HCT116 (cell line): ENCODE data around the gene STON1. TPM values are rescaled to one million over a fixed set of nuclear protein-coding genes. Genes with fewer than 3 reads are reported as not detected.

Source experiments
- ATAC-seq: fragments of 200-7000 bp; cut with Tn5 transposase; 2 replicates; pipeline ENCODE4 v1.9.1; 2020; ENCODE audit warnings: mild to moderate bottlenecking, moderate library complexity
- BruUV-seq: library from RNA; stranded (reverse); fragments of 400-500 nt; replicated peaks from 2 replicates; lab custom pipeline; 2021; lab: Mats Ljungman, UMichigan
- CTCF ChIA-PET: fragments of 300-600 bp; sonication (Branson Sonifier 250); formaldehyde crosslinking; loops from one replicate; lab custom pipeline; 2021; ENCODE audit warnings: antibody characterized with exemption; lab: Charles Lee
- POLR2A ChIA-PET: fragments of 300-600, 350-600 bp; sonication (Branson Sonifier 250); formaldehyde crosslinking; loops from one replicate; lab custom pipeline; 2021; ENCODE audit warnings: antibody characterized with exemption; lab: Charles Lee
- RAD21 ChIA-PET, 2 experiments: fragments of 300-600 bp; sonication (Branson Sonifier 250); formaldehyde crosslinking; loops; one replicate each; lab custom pipeline; 2023; ENCODE audit warnings: low total read pairs in 2 of 2; ENCODE audit not compliant: uncharacterized antibody in 2 of 2, unreplicated experiment in 2 of 2, low non-redundant PET in 1 of 2; lab: Charles Lee
- DNase-seq: peaks from one replicate; pipeline ENCODE4 v3.0.0-alpha.2; 2010; ENCODE audit warnings: low read depth, low spot score
- H2AFZ ChIP-seq: fragments of 200-600 bp; shearing (Covaris generic), sonication (generic); 2 replicates; pipeline ENCODE4 v1.6.1; 2017; ENCODE audit warnings: low read depth, mixed run types, mixed read lengths, antibody characterized with exemption, low read length; ENCODE audit not compliant: poor library complexity, severe bottlenecking
- H3K27ac ChIP-seq: 2 replicates; pipeline ENCODE4 v1.5.1; 2012; ENCODE audit warnings: low read depth, low read length
- H3K27me3 ChIP-seq: fragments of 200-600 bp; sonication (generic); 2 replicates; pipeline ENCODE4 v1.6.1; 2016; ENCODE audit warnings: mixed run types, low read length, mixed read lengths; ENCODE audit not compliant: insufficient read depth
- H3K36me3 ChIP-seq, 2 experiments: fragments of 200-500 bp in 1 of 2; fragments of 200-600 bp in 1 of 2; sonication (Bioruptor generic) in 1 of 2; sonication (generic) in 1 of 2; 2 replicates each; pipeline versions ENCODE4 v1.5.1 to v1.6.1; 2014 to 2016; ENCODE audit warnings: low read length in 2 of 2, inconsistent platforms in 1 of 2, mixed read lengths in 1 of 2, mixed run types in 1 of 2; ENCODE audit not compliant: insufficient read depth in 2 of 2, control insufficient read depth in 1 of 2
- H3K4me1 ChIP-seq, 2 experiments: fragments of 200-600 bp in 1 of 2; sonication (generic) in 1 of 2; 2 replicates each; pipeline versions ENCODE4 v1.5.1 to v1.6.1; 2012 to 2017; ENCODE audit warnings: low read length in 2 of 2, inconsistent platforms in 1 of 2, mild to moderate bottlenecking in 1 of 2, mixed read lengths in 1 of 2, mixed run types in 1 of 2, moderate library complexity in 1 of 2; ENCODE audit not compliant: insufficient read depth in 2 of 2, control insufficient read depth in 1 of 2
- H3K4me2 ChIP-seq: fragments of 200-600 bp; sonication (generic); 2 replicates; pipeline ENCODE4 v1.6.1; 2017; ENCODE audit warnings: mixed run types, low read length, mixed read lengths
- H3K4me3 ChIP-seq, 2 experiments: fragments of 200-600 bp in 1 of 2; sonication (generic) in 1 of 2; replicated peaks in 1 of 2; 2 replicates each; pipeline ENCODE4 v1.5.1; 2011 to 2016; ENCODE audit warnings: low read length in 2 of 2, control low read depth in 1 of 2, low read depth in 1 of 2, mild to moderate bottlenecking in 1 of 2, mixed read lengths in 1 of 2, mixed run types in 1 of 2
- H3K79me2 ChIP-seq: fragments of 200-600 bp; sonication (generic); 2 replicates; pipeline ENCODE4 v1.6.1; 2017; ENCODE audit warnings: mild to moderate bottlenecking, mixed run types, low read length, moderate library complexity, mixed read lengths; ENCODE audit not compliant: insufficient read depth
- H3K9ac ChIP-seq: fragments of 200-600 bp; sonication (generic); 2 replicates; pipeline ENCODE4 v1.6.1; 2016; ENCODE audit warnings: low read length, mixed read lengths
- H3K9me2 ChIP-seq: fragments of 200-600 bp; sonication (generic), shearing (Covaris generic); 2 replicates; pipeline ENCODE4 v1.6.1; 2017; ENCODE audit warnings: mixed run types, mild to moderate bottlenecking, moderate library complexity; ENCODE audit not compliant: insufficient read depth
- H3K9me3 ChIP-seq, 2 experiments: fragments of 200-500 bp in 1 of 2; fragments of 200-600 bp in 1 of 2; sonication (Bioruptor generic) in 1 of 2; sonication (generic) in 1 of 2; 2 replicates each; pipeline ENCODE4 v1.6.1; 2014 to 2017; ENCODE audit warnings: low read length in 2 of 2, mixed read lengths in 2 of 2, inconsistent platforms in 1 of 2, low read depth in 1 of 2, mild to moderate bottlenecking in 1 of 2, mixed run types in 1 of 2, moderate library complexity in 1 of 2; ENCODE audit not compliant: control insufficient read depth in 1 of 2, insufficient read depth in 1 of 2
- H4K20me1 ChIP-seq: fragments of 200-600 bp; sonication (generic), shearing (Covaris generic); 2 replicates; pipeline ENCODE4 v1.6.1; 2017; ENCODE audit warnings: mixed run types, mild to moderate bottlenecking, moderate library complexity; ENCODE audit not compliant: insufficient read depth
- ATF3 ChIP-seq: IDR thresholded peaks from 2 replicates; pipeline ENCODE4 v1.6.1; 2012
- CBX3 ChIP-seq: IDR thresholded peaks from 2 replicates; pipeline ENCODE4 v1.6.1; 2012; ENCODE audit warnings: low read depth
- EGR1 ChIP-seq: IDR thresholded peaks from 2 replicates; pipeline ENCODE4 v1.6.1; 2012; ENCODE audit warnings: low read depth
- JUND ChIP-seq: IDR thresholded peaks from 2 replicates; pipeline ENCODE4 v1.6.1; 2012
- POLR2AphosphoS5 ChIP-seq: IDR thresholded peaks from 2 replicates; pipeline ENCODE4 v1.6.1; 2011; ENCODE audit warnings: mild to moderate bottlenecking, low read depth, low read length, moderate library complexity
- RAD21 ChIP-seq: IDR thresholded peaks from 2 replicates; pipeline ENCODE4 v1.6.1; 2012; ENCODE audit warnings: low read depth, mild to moderate bottlenecking
- SRF ChIP-seq: IDR thresholded peaks from 2 replicates; pipeline ENCODE4 v1.6.1; 2012; ENCODE audit warnings: low read depth
- TCF7L2 ChIP-seq: IDR thresholded peaks from 2 replicates; pipeline ENCODE4 v1.7.0; 2011; ENCODE audit warnings: borderline replicate concordance, inconsistent platforms; ENCODE audit not compliant: insufficient read depth, insufficient read length; ENCODE audit errors: extremely low read depth
- ZFX ChIP-seq: fragments of 450-650 bp; IDR thresholded peaks from 2 replicates; pipeline ENCODE4 v1.6.1; 2017
- intact Hi-C: fragments of 100-400 bp; cut with micrococcal nuclease; formaldehyde crosslinking; loops from 2 replicates; pipeline ENCODE4 v1.10.0; 2022
- total RNA-seq: library from RNA; stranded (reverse); gene quantifications from one replicate; pipeline ENCODE4 v1.2.1, GENCODE V29; 2021; ENCODE audit not compliant: unreplicated experiment
- TF ChIP-seq, protein P1 (sequence below), 3 experiments: fragments of 200-600 bp in 1 of 3; sonication (generic) in 1 of 3; IDR thresholded peaks in 2 of 3; conservative IDR thresholded peaks in 1 of 3; 2 replicates each; pipeline ENCODE4 v1.5.1; 2012 to 2017; ENCODE audit warnings: low read depth in 2 of 3, low read length in 2 of 3, antibody characterized with exemption in 1 of 3, borderline replicate concordance in 1 of 3, control low read depth in 1 of 3, mild to moderate bottlenecking in 1 of 3, mixed read lengths in 1 of 3, mixed run types in 1 of 3, moderate library complexity in 1 of 3; ENCODE audit not compliant: insufficient read depth in 1 of 3
- TF ChIP-seq, protein P2 (sequence below): IDR thresholded peaks from 2 replicates; pipeline ENCODE4 v1.6.1; 2011; ENCODE audit warnings: mild to moderate bottlenecking, low read length, moderate library complexity; ENCODE audit not compliant: insufficient replicate concordance; ENCODE audit errors: extremely low read depth

Gene STON1
- total RNA-seq, 1 experiment from 2014 or later, result 1.4 TPM

DNA sequence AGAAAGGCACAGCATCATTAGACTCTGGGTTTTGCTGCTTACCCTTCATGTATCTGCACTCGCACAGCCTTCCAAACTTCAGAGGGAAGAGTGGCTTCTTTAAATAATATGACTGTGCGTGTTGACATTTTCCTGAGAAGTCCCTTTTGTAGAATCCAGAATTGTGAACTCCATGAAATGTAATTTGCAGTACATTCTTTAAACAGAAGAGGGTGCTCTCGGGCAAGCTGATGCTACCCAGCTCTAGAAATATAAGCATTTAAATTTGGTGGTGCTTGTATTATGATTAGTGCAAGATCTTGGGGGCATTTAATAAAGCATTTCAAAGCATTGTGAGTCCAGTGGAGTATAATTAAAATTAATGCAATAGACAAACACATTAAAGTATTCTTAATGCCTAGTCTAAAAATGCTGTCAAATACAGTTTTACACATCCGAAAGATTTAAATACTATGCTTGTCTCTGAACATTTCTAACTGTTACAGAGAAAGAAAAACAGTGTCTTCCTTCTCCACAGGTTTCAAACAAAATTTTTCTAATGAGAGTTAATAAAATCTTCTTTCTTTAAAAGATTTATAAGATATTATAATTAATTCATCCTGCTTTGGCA lies 70.4 kb downstream of the STON1 start:
- BruUV-seq, result no TSS peak
- no peak overlapping the region for H3K4me3 ChIP-seq
- ChIA-PET CTCF (interaction anchor here (0.6 to 1.7 kb wide), 6 partner anchors 12 to 1891 kb away, joined by 3 to 12 read pairs (median 3); no protein-coding TSS in a partner anchor), RAD21 (no interaction called here), POLR2A (no interaction called here)
- no peak overlapping the region for H3K27ac ChIP-seq
- DNase-seq (no peak), ATAC-seq (peak; percentile 47; the same call in 1 of the 2 replicates)
- no peaks in the 10 kb centered on the region for H4K20me1 ChIP-seq
- H3K4me2 ChIP-seq, result peak overlapping the region; percentile 21; the same call in 1 of the 2 replicates
- no peaks in the 10 kb centered on the region for H3K36me3 ChIP-seq
- H3K4me1 ChIP-seq, result peaks cover 0 to 16% of the 10 kb centered on the region in 2 experiments; a peak in 2 of 4 replicates
- peak overlapping the region; percentile 7 for H2AFZ ChIP-seq
- H3K27me3 ChIP-seq, result no peaks in the 10 kb centered on the region
- no peak overlapping the region for H3K9ac ChIP-seq
- H3K79me2 ChIP-seq, result no peaks in the 10 kb centered on the region
- TF ChIP-seq EGR1 (no peak), RAD21 (peak; percentile 80)
- TF ChIP-seq, protein P1, sequence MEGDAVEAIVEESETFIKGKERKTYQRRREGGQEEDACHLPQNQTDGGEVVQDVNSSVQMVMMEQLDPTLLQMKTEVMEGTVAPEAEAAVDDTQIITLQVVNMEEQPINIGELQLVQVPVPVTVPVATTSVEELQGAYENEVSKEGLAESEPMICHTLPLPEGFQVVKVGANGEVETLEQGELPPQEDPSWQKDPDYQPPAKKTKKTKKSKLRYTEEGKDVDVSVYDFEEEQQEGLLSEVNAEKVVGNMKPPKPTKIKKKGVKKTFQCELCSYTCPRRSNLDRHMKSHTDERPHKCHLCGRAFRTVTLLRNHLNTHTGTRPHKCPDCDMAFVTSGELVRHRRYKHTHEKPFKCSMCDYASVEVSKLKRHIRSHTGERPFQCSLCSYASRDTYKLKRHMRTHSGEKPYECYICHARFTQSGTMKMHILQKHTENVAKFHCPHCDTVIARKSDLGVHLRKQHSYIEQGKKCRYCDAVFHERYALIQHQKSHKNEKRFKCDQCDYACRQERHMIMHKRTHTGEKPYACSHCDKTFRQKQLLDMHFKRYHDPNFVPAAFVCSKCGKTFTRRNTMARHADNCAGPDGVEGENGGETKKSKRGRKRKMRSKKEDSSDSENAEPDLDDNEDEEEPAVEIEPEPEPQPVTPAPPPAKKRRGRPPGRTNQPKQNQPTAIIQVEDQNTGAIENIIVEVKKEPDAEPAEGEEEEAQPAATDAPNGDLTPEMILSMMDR (IDR thresholded peaks at IDR 0.05 in 2 of 3, conservative IDR thresholded peaks at IDR 0.05 in 1 of 3; ENCODE audit: borderline replicate concordance in 1 of 3, insufficient read depth in 1 of 3, low read depth in 2 of 3, low read length in 2 of 3), result peak; percentile 55 to 84 (median 63); a peak in 4 of 6 replicates
- TF ChIP-seq, all 23 proteins: peak for 2
- no peaks in the 10 kb centered on the region for H3K9me2 ChIP-seq
- no peaks in the 10 kb centered on the region for H3K9me3 ChIP-seq
- intact Hi-C loops, result loop anchor here (1.0 to 5.0 kb wide), 3 partner anchors 346 to 1802 kb away; no protein-coding TSS in a partner anchor

- no peak overlapping the region for H3K9ac ChIP-seq
- ATAC-seq, result no peak
- no peaks in the 10 kb centered on the region for H3K9me3 ChIP-seq
- H3K27me3 ChIP-seq, result no peaks in the 10 kb centered on the region
- no peak for DNase-seq
- RAD21 ChIA-PET, result no interaction called here
- no peak overlapping the region for H3K4me3 ChIP-seq
- peaks cover 0 to 16% of the 10 kb centered on the region in 2 experiments; a peak in 2 of 4 replicates for H3K4me1 ChIP-seq
- intact Hi-C loops, result loop anchor here (1.0 to 5.0 kb wide), 4 partner anchors 346 to 1891 kb away; no protein-coding TSS in a partner anchor
- H4K20me1 ChIP-seq, result no peaks in the 10 kb centered on the region
- BruUV-seq, result no TSS peak
- H3K36me3 ChIP-seq, result no peaks in the 10 kb centered on the region
- no peaks in the 10 kb centered on the region for H3K9me2 ChIP-seq
- no peaks in the 10 kb centered on the region for H3K79me2 ChIP-seq
- POLR2A ChIA-PET, result no interaction called here
- no peak overlapping the region for H3K27ac ChIP-seq
- peak overlapping the region; percentile 33 for H3K4me2 ChIP-seq
- H2AFZ ChIP-seq, result peak overlapping the region; percentile 82
- CTCF ChIA-PET, result interaction anchor here (1.0 to 1.7 kb wide), 5 partner anchors 12 to 1891 kb away, joined by 3 to 12 read pairs (median 3); no protein-coding TSS in a partner anchor
- TF ChIP-seq SRF (no peak), CBX3 (no peak), TCF7L2 (no peak), RAD21 (no peak), ATF3 (no peak), JUND (no peak), POLR2AphosphoS5 (no peak), EGR1 (no peak), ZFX (no peak)
- TF ChIP-seq, protein P2, sequence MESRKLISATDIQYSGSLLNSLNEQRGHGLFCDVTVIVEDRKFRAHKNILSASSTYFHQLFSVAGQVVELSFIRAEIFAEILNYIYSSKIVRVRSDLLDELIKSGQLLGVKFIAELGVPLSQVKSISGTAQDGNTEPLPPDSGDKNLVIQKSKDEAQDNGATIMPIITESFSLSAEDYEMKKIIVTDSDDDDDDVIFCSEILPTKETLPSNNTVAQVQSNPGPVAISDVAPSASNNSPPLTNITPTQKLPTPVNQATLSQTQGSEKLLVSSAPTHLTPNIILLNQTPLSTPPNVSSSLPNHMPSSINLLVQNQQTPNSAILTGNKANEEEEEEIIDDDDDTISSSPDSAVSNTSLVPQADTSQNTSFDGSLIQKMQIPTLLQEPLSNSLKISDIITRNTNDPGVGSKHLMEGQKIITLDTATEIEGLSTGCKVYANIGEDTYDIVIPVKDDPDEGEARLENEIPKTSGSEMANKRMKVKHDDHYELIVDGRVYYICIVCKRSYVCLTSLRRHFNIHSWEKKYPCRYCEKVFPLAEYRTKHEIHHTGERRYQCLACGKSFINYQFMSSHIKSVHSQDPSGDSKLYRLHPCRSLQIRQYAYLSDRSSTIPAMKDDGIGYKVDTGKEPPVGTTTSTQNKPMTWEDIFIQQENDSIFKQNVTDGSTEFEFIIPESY, result no peak
Observed at GRCh38 chr2:48600917-48601316, 71.0 kb downstream of the STON1 start.
